22Rv1 (cell line): ENCODE data around the gene HSD3B7.

Experiments used
- CTCF ChIP-seq: fragments of 450-650 bp; IDR thresholded peaks from 2 replicates; pipeline ENCODE4 v1.5.1; 2017; ENCODE audit warnings: mild to moderate bottlenecking
- ZFX ChIP-seq: fragments of 450-650 bp; IDR thresholded peaks from 2 replicates; pipeline ENCODE4 v1.6.1; 2017; ENCODE audit warnings: antibody characterized with exemption, borderline replicate concordance

- no peak for TF ChIP-seq CTCF
- no peak for TF ChIP-seq ZFX
Observed at GRCh38 chr16:31001507-31002249, 16.7 kb downstream of the HSD3B7 start.
